ENCODE measurements around the gene MAGEB5.

- TF ChIP-seq EZH2 (IDR thresholded peaks at IDR 0.05; ENCODE audit: insufficient read depth, poor library complexity, severe bottlenecking) (no peak), EZH2phosphoT487 (IDR thresholded peaks at IDR 0.05; ENCODE audit: insufficient read depth, low read depth) (no peak)
Measured at GRCh38 chrX:26262121-26262523, 46.2 kb downstream of the MAGEB5 start.
